Measurements from ENCODE around the gene ZBTB7C.

Gene ZBTB7C

GRCh38 chr18:48265328-48265727 is 143.9 kb downstream of the ZBTB7C start:
- POLR2A ChIA-PET: no interaction called here
- no peak for DNase-seq (ENCODE audit: extremely low spot score)
- CTCF ChIA-PET: no interaction called here
- TF ChIP-seq L3MBTL2 (conservative IDR thresholded peaks at IDR 0.05) (no peak), BHLHE40 (IDR thresholded peaks at IDR 0.05; ENCODE audit: borderline replicate concordance) (no peak), ARNT (IDR thresholded peaks at IDR 0.05) (no peak), HDGF (IDR thresholded peaks at IDR 0.05; ENCODE audit: borderline replicate concordance) (no peak), ELF4 (IDR thresholded peaks at IDR 0.05) (no peak), ZNF384 (IDR thresholded peaks at IDR 0.05) (no peak), CTBP1 (IDR thresholded peaks at IDR 0.05; ENCODE audit: borderline replicate concordance) (no peak), TARDBP (IDR thresholded peaks at IDR 0.05) (no peak), SP1 (IDR thresholded peaks at IDR 0.05) (no peak), FOXM1 (IDR thresholded peaks at IDR 0.05; ENCODE audit: borderline replicate concordance) (no peak), SUZ12 (IDR thresholded peaks at IDR 0.05) (no peak), FOXK2 (IDR thresholded peaks at IDR 0.05) (no peak), FOXA1 (IDR thresholded peaks at IDR 0.05) (no peak), LEF1 (IDR thresholded peaks at IDR 0.05; ENCODE audit: borderline replicate concordance) (no peak), NFRKB (IDR thresholded peaks at IDR 0.05) (no peak)
- TF ChIP-seq, protein P1, sequence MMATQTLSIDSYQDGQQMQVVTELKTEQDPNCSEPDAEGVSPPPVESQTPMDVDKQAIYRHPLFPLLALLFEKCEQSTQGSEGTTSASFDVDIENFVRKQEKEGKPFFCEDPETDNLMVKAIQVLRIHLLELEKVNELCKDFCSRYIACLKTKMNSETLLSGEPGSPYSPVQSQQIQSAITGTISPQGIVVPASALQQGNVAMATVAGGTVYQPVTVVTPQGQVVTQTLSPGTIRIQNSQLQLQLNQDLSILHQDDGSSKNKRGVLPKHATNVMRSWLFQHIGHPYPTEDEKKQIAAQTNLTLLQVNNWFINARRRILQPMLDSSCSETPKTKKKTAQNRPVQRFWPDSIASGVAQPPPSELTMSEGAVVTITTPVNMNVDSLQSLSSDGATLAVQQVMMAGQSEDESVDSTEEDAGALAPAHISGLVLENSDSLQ (IDR thresholded peaks at IDR 0.05): no peak

- CTCF ChIA-PET: no interaction called here
- no peak for DNase-seq (ENCODE audit: extremely low spot score)
- POLR2A ChIA-PET: no interaction called here
- TF ChIP-seq LEF1 (IDR thresholded peaks at IDR 0.05; ENCODE audit: borderline replicate concordance): no peak
- no peak for TF ChIP-seq ZNF384 (IDR thresholded peaks at IDR 0.05)
Observed at GRCh38 chr18:48263914-48264902, 145.0 kb downstream of the ZBTB7C start.

DNA sequence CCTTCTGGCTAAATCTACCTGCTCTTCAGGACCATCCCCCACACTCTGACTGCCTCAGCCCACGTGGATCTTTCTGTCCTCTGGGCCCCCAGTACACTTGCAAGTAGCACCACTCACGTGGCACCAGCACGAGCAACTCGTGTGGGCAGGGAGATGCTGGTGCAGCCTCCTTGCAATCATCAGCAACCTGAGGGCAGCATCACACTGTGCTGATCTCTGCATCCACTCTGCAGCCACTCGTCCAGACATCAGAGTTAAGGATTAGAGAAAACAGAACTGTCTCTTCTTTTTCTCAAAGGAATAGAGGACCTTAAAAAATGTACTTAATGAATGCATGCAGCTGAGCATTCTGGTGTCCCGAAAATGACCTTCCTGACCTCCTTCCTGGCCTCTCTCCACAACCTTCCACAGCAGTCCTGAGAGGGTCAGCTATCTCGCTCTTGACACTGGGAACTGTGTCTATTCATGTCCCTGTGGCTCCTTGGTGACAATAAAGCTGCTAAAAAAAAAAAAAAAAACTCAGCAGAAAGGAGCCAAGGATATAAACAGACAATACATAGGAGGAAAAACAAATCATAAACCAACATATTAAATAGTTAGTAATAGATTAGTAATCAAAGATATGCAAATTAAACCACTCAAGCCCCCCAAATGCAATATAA is 145.9 kb downstream of the ZBTB7C start:
- TF ChIP-seq, protein P1 (IDR thresholded peaks at IDR 0.05): no peak
- TF ChIP-seq ELF4 (IDR thresholded peaks at IDR 0.05) (no peak), BHLHE40 (IDR thresholded peaks at IDR 0.05; ENCODE audit: borderline replicate concordance) (no peak), TARDBP (IDR thresholded peaks at IDR 0.05) (no peak), ARNT (IDR thresholded peaks at IDR 0.05) (no peak), HDGF (IDR thresholded peaks at IDR 0.05; ENCODE audit: borderline replicate concordance) (no peak), SP1 (IDR thresholded peaks at IDR 0.05) (no peak), ZNF384 (IDR thresholded peaks at IDR 0.05) (no peak), L3MBTL2 (conservative IDR thresholded peaks at IDR 0.05) (no peak), FOXA1 (IDR thresholded peaks at IDR 0.05) (no peak), FOXK2 (IDR thresholded peaks at IDR 0.05) (no peak), SUZ12 (IDR thresholded peaks at IDR 0.05) (no peak), LEF1 (IDR thresholded peaks at IDR 0.05; ENCODE audit: borderline replicate concordance) (no peak), NFRKB (IDR thresholded peaks at IDR 0.05) (no peak), CTBP1 (IDR thresholded peaks at IDR 0.05; ENCODE audit: borderline replicate concordance) (no peak), FOXM1 (IDR thresholded peaks at IDR 0.05; ENCODE audit: borderline replicate concordance) (no peak)
- no peak for DNase-seq (ENCODE audit: extremely low spot score)
- CTCF ChIA-PET: no interaction called here
- POLR2A ChIA-PET: no interaction called here

GRCh38 chr18:48260237-48260636 is 148.9 kb downstream of the ZBTB7C start:
- CTCF ChIA-PET: interaction anchor here (0.7 kb wide), 1 partner anchor 205 kb away, joined by 4 read pairs; no protein-coding TSS in a partner anchor

GRCh38 chr18:48256848-48257247 is 152.3 kb downstream of the ZBTB7C start:
- CTCF ChIA-PET: no interaction called here
- TF ChIP-seq FOXK2 (IDR thresholded peaks at IDR 0.05) (no peak), TARDBP (IDR thresholded peaks at IDR 0.05) (no peak), L3MBTL2 (conservative IDR thresholded peaks at IDR 0.05) (no peak), BHLHE40 (IDR thresholded peaks at IDR 0.05; ENCODE audit: borderline replicate concordance) (no peak), FOXA1 (IDR thresholded peaks at IDR 0.05) (no peak), FOXM1 (IDR thresholded peaks at IDR 0.05; ENCODE audit: borderline replicate concordance) (no peak), HDGF (IDR thresholded peaks at IDR 0.05; ENCODE audit: borderline replicate concordance) (no peak), ZNF384 (IDR thresholded peaks at IDR 0.05) (no peak), ARNT (IDR thresholded peaks at IDR 0.05) (no peak)
- DNase-seq (ENCODE audit: extremely low spot score): no peak
- POLR2A ChIA-PET: no interaction called here

More at GRCh38 chr18:48260237-48260636, 148.9 kb downstream of the ZBTB7C start:
- TF ChIP-seq HDGF (IDR thresholded peaks at IDR 0.05; ENCODE audit: borderline replicate concordance): no peak
- TF ChIP-seq ELF4 (IDR thresholded peaks at IDR 0.05): no peak
- TF ChIP-seq, protein P1 (IDR thresholded peaks at IDR 0.05): no peak
- no peak for TF ChIP-seq L3MBTL2 (conservative IDR thresholded peaks at IDR 0.05)
- TF ChIP-seq NFRKB (IDR thresholded peaks at IDR 0.05): no peak
- TF ChIP-seq FOXK2 (IDR thresholded peaks at IDR 0.05): no peak
- TF ChIP-seq CTBP1 (IDR thresholded peaks at IDR 0.05; ENCODE audit: borderline replicate concordance): no peak
- no peak for TF ChIP-seq BHLHE40 (IDR thresholded peaks at IDR 0.05; ENCODE audit: borderline replicate concordance)
- no peak for TF ChIP-seq ZNF384 (IDR thresholded peaks at IDR 0.05)
- no peak for TF ChIP-seq LEF1 (IDR thresholded peaks at IDR 0.05; ENCODE audit: borderline replicate concordance)
- TF ChIP-seq SUZ12 (IDR thresholded peaks at IDR 0.05): no peak
- no peak for DNase-seq (ENCODE audit: extremely low spot score)
- POLR2A ChIA-PET: no interaction called here
